ENCODE results near the gene PDE10A.

DNA sequence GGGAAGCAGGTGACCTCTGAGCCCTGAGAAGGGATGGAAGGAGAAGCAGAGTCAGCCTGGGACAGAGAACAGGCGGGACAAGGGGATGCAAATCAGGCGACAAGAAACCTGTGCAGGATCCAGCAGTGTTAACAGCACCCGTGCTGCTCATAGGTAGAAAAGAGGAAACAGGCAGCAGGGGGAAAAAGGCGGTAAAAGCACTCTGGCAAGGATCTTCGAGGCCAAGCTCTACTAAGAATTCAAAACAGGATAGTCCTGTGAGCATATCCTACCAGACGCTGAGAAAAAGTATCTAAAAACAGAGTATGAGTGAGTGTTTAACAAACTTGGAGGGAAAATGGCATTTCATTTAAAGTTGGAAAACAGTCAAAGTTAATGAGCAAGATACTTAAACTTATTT lies 370.4 kb downstream of the PDE10A start:
- TF ChIP-seq, protein P1, sequence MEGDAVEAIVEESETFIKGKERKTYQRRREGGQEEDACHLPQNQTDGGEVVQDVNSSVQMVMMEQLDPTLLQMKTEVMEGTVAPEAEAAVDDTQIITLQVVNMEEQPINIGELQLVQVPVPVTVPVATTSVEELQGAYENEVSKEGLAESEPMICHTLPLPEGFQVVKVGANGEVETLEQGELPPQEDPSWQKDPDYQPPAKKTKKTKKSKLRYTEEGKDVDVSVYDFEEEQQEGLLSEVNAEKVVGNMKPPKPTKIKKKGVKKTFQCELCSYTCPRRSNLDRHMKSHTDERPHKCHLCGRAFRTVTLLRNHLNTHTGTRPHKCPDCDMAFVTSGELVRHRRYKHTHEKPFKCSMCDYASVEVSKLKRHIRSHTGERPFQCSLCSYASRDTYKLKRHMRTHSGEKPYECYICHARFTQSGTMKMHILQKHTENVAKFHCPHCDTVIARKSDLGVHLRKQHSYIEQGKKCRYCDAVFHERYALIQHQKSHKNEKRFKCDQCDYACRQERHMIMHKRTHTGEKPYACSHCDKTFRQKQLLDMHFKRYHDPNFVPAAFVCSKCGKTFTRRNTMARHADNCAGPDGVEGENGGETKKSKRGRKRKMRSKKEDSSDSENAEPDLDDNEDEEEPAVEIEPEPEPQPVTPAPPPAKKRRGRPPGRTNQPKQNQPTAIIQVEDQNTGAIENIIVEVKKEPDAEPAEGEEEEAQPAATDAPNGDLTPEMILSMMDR (conservative IDR thresholded peaks at IDR 0.05; ENCODE audit: low read depth, low read length), result no peak
- TF ChIP-seq POLR2A (IDR thresholded peaks at IDR 0.05; ENCODE audit: low read depth, low read length) (no peak), CEBPB (IDR thresholded peaks at IDR 0.05; ENCODE audit: low read depth, low read length) (no peak), MXI1 (IDR thresholded peaks at IDR 0.05; ENCODE audit: borderline replicate concordance, low read depth, low read length) (no peak), RFX5 (IDR thresholded peaks at IDR 0.05; ENCODE audit: low read depth, low read length) (no peak), CHD1 (IDR thresholded peaks at IDR 0.05; ENCODE audit: low read depth, low read length) (no peak), SMC3 (IDR thresholded peaks at IDR 0.05; ENCODE audit: low read depth, low read length) (no peak), NFE2L2 (IDR thresholded peaks at IDR 0.05; ENCODE audit: low read depth, low read length) (no peak), RAD21 (IDR thresholded peaks at IDR 0.05; ENCODE audit: low read length) (no peak), RCOR1 (IDR thresholded peaks at IDR 0.05; ENCODE audit: insufficient replicate concordance, low read length) (no peak), FOS (IDR thresholded peaks at IDR 0.05; ENCODE audit: low read depth, low read length) (no peak), MAZ (IDR thresholded peaks at IDR 0.05; ENCODE audit: borderline replicate concordance, low read depth, low read length) (no peak), BHLHE40 (IDR thresholded peaks at IDR 0.05; ENCODE audit: low read depth, low read length) (no peak)
- TF ChIP-seq, protein P2, sequence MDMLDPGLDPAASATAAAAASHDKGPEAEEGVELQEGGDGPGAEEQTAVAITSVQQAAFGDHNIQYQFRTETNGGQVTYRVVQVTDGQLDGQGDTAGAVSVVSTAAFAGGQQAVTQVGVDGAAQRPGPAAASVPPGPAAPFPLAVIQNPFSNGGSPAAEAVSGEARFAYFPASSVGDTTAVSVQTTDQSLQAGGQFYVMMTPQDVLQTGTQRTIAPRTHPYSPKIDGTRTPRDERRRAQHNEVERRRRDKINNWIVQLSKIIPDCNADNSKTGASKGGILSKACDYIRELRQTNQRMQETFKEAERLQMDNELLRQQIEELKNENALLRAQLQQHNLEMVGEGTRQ (IDR thresholded peaks at IDR 0.05; ENCODE audit: low read depth, low read length), result no peak
